Upper lobe of right lung (tissue), 1 donor: Measurements from ENCODE around the gene CPA2. TPM values are rescaled to one million over a fixed set of nuclear protein-coding genes. Genes with fewer than 3 reads are reported as not detected.

Source experiments
- ATAC-seq: fragments of 200-7000 bp; cut with Tn5 transposase; one replicate; pipeline ENCODE4 v1.9.1; 2020; ENCODE audit warnings: mild to moderate bottlenecking, moderate library complexity
- DNase-seq: peaks from one replicate; pipeline ENCODE4 v3.0.0-alpha.2; 2020
- H3K27ac ChIP-seq: fragments of 200-600 bp; one replicate; pipeline ENCODE4 v1.8.0; 2022
- H3K27me3 ChIP-seq: fragments of 200-600 bp; one replicate; pipeline ENCODE4 v1.8.0; 2022; ENCODE audit warnings: mild to moderate bottlenecking
- H3K36me3 ChIP-seq: fragments of 200-600 bp; one replicate; pipeline ENCODE4 v1.8.0; 2022
- H3K4me1 ChIP-seq: fragments of 200-600 bp; one replicate; pipeline ENCODE4 v1.8.0; 2022
- H3K4me3 ChIP-seq: fragments of 200-600 bp; one replicate; pipeline ENCODE4 v1.8.0; 2022; ENCODE audit warnings: mild to moderate bottlenecking
- H3K9me3 ChIP-seq: fragments of 200-600 bp; one replicate; pipeline ENCODE4 v1.8.0; 2022
- CTCF ChIP-seq: fragments of 200-600 bp; IDR thresholded peaks from one replicate; pipeline ENCODE4 v1.8.0; 2022; ENCODE audit warnings: antibody characterized with exemption
- intact Hi-C: fragments of 100-400 bp; cut with DNase I; formaldehyde crosslinking; loops from one replicate; pipeline ENCODE4 v1.11.0; 2022
- total RNA-seq: library from RNA; stranded (reverse); fragmentation: NEBNext Ultra II Directional; extraction: Animal tissue kit (Norgen Biotek cat#: 25700); gene quantifications from one replicate; pipeline ENCODE4 v1.2.1, GENCODE V29; 2021
- donor health status: DM: no; HTN: yes; CAD: no; lungs with severe emphysema.

Gene CPA2
- total RNA-seq, 1 donor from 2014 or later: not detected

- ATAC-seq (no peak), DNase-seq (no peak)
- TF ChIP-seq CTCF: no peak
- Histone ChIP-seq H3K4me1 (no peaks in the 10 kb centered on the region), H3K36me3 (no peaks in the 10 kb centered on the region), H3K4me3 (no peak overlapping the region), H3K9me3 (no peaks in the 10 kb centered on the region), H3K27ac (no peak overlapping the region), H3K27me3 (no peaks in the 10 kb centered on the region)
- intact Hi-C loops: no loop called here
These were observed 278 bp downstream of the CPA2 start for GRCh38 chr7:130266961-130267321.

- DNase-seq (no peak), ATAC-seq (no peak)
- Histone ChIP-seq H3K4me3 (no peak overlapping the region), H3K36me3 (no peaks in the 10 kb centered on the region), H3K9me3 (no peaks in the 10 kb centered on the region), H3K27me3 (peaks cover 8% of the 10 kb centered on the region), H3K4me1 (peaks cover 5% of the 10 kb centered on the region), H3K27ac (no peak overlapping the region)
- TF ChIP-seq CTCF: no peak
- intact Hi-C loops: no loop called here
These were observed 2.0 kb downstream of the CPA2 start for GRCh38 chr7:130268463-130269317.

- Histone ChIP-seq H3K4me3 (no peak overlapping the region), H3K36me3 (no peaks in the 10 kb centered on the region), H3K27ac (no peak overlapping the region), H3K27me3 (peaks cover 8% of the 10 kb centered on the region), H3K4me1 (peaks cover 5% of the 10 kb centered on the region), H3K9me3 (no peaks in the 10 kb centered on the region)
- DNase-seq (no peak), ATAC-seq (no peak)
- no peak for TF ChIP-seq CTCF
- intact Hi-C loops: no loop called here
These were observed 2.6 kb downstream of the CPA2 start for GRCh38 chr7:130269318-130269694.

GRCh38 chr7:130270947-130271800 lies 4.5 kb downstream of the CPA2 start:
- Histone ChIP-seq H3K27me3 (peaks cover 16% of the 10 kb centered on the region), H3K9me3 (no peaks in the 10 kb centered on the region), H3K4me3 (no peak overlapping the region), H3K4me1 (peaks cover 5% of the 10 kb centered on the region), H3K36me3 (no peaks in the 10 kb centered on the region), H3K27ac (no peak overlapping the region)
- DNase-seq: no peak
- no peak for ATAC-seq
- intact Hi-C loops: no loop called here
- TF ChIP-seq CTCF: no peak

- DNase-seq (no peak), ATAC-seq (no peak)
- peak overlapping the region; percentile 26 for H3K4me3 ChIP-seq
- TF ChIP-seq CTCF: no peak
- H3K36me3 ChIP-seq: no peaks in the 10 kb centered on the region
- peaks cover 16% of the 10 kb centered on the region for H3K27me3 ChIP-seq
- peaks cover 5% of the 10 kb centered on the region for H3K4me1 ChIP-seq
- H3K9me3 ChIP-seq: no peaks in the 10 kb centered on the region
- intact Hi-C loops: no loop called here
- H3K27ac ChIP-seq: no peak overlapping the region
These were observed 5.9 kb downstream of the CPA2 start for GRCh38 chr7:130272381-130273080.
